HTR-8/SVneo (cell line): Measurements from ENCODE around the gene PGLYRP3.
A peak's percentile ranks its signal among the peaks of the same experiment; 100 is the strongest.

ENCODE experiments used
- DNase-seq: peaks from one replicate; pipeline ENCODE4 v3.0.0; 2011; ENCODE audit warnings: low spot score, mixed read lengths; ENCODE audit not compliant: insufficient read length
- FAIRE-seq: peaks from 2 replicates; lab custom pipeline; 2011; peaks lifted over from hg19 to GRCh38; lab: Jason Lieb, UNC

PGLYRP3 gene

GRCh38 chr1:153312570-153313186 is at the start of gene PGLYRP3:
Gene PGLYRP3 (minus strand): TSS chr1:153312952. CDS start chr1:153310665, 2,287 bp downstream.
- FAIRE-seq (no peak), DNase-seq (no peak)

GRCh38 chr1:153362187-153362775 is 49.5 kb upstream of the PGLYRP3 start:
- no peak for DNase-seq
- no peak for FAIRE-seq

GRCh38 chr1:153361480-153362109 is 48.8 kb upstream of the PGLYRP3 start:
- DNase-seq, result no peak
- no peak for FAIRE-seq

GRCh38 chr1:153360592-153361479 is 48.1 kb upstream of the PGLYRP3 start:
- DNase-seq (no peak), FAIRE-seq (no peak)

- FAIRE-seq (no peak), DNase-seq (no peak)
Measured at GRCh38 chr1:153360190-153360589, 47.4 kb upstream of the PGLYRP3 start.

GRCh38 chr1:153359241-153359640 is 46.5 kb upstream of the PGLYRP3 start:
- FAIRE-seq, result no peak
- no peak for DNase-seq

- DNase-seq (no peak), FAIRE-seq (no peak)
Measured at GRCh38 chr1:153358691-153358975, 45.9 kb upstream of the PGLYRP3 start.

GRCh38 chr1:153357853-153358690 is 45.3 kb upstream of the PGLYRP3 start, which contains the start of gene S100A9:
Gene S100A9 (plus strand): TSS chr1:153357854. CDS start chr1:153358284, 430 bp downstream.
- FAIRE-seq (no peak), DNase-seq (no peak)

- FAIRE-seq (no peak), DNase-seq (no peak)
Measured at GRCh38 chr1:153357076-153357852, 44.5 kb upstream of the PGLYRP3 start.

- FAIRE-seq (no peak), DNase-seq (no peak)
Measured at GRCh38 chr1:153356392-153357075, 43.8 kb upstream of the PGLYRP3 start.

- FAIRE-seq (no peak), DNase-seq (peak; percentile 37)
Measured at GRCh38 chr1:153355445-153356071, 42.8 kb upstream of the PGLYRP3 start.

GRCh38 chr1:153354515-153355193 is 41.9 kb upstream of the PGLYRP3 start:
- FAIRE-seq (no peak), DNase-seq (no peak)

GRCh38 chr1:153353226-153353947 is 40.6 kb upstream of the PGLYRP3 start:
- DNase-seq, result peak; percentile 48
- no peak for FAIRE-seq

- peak; percentile 70 for DNase-seq
- no peak for FAIRE-seq
Measured at GRCh38 chr1:153352523-153352922, 39.8 kb upstream of the PGLYRP3 start.

- DNase-seq (no peak), FAIRE-seq (no peak)
Measured at GRCh38 chr1:153350321-153350957, 37.7 kb upstream of the PGLYRP3 start.
